ENCODE data around the gene SPR.
A peak's percentile ranks its signal among the peaks of the same experiment; 100 is the strongest.

SPR gene

GRCh38 chr2:72915907-72916742 lies 28.9 kb downstream of the SPR start:
- no peak for TF ChIP-seq CTCF (IDR thresholded peaks at IDR 0.05; ENCODE audit: low read depth, low read length)
- Histone ChIP-seq H3K27me3 (peaks cover 91% of the 10 kb centered on the region), H3K4me3 (ENCODE audit: low read depth, low read length) (no peak overlapping the region), H3K4me1 (no peaks in the 10 kb centered on the region), H3K36me3 (no peaks in the 10 kb centered on the region), H3K9me3 (no peaks in the 10 kb centered on the region)
- peak; percentile 27 for DNase-seq

- Histone ChIP-seq H3K36me3 (no peaks in the 10 kb centered on the region), H3K4me1 (no peaks in the 10 kb centered on the region), H3K27me3 (peaks cover 97% of the 10 kb centered on the region), H3K9me3 (no peaks in the 10 kb centered on the region), H3K4me3 (ENCODE audit: low read depth, low read length) (no peak overlapping the region)
- no peak for DNase-seq
- no peak for TF ChIP-seq CTCF (IDR thresholded peaks at IDR 0.05; ENCODE audit: low read depth, low read length)
Observed at GRCh38 chr2:72916743-72917137, 29.5 kb downstream of the SPR start.

- H3K4me3 ChIP-seq (ENCODE audit: low read depth, low read length) = no peak within 1 kb of the TSS
Observed at GRCh38 chr2:72917138-72917876, 30.1 kb downstream of the SPR start, which contains the start of gene EMX1. Gene EMX1, plus strand, starts transcription at chr2:72917519. Its CDS starts 334 bp downstream, at chr2:72917853.

GRCh38 chr2:72917877-72918553 lies 30.8 kb downstream of the SPR start:
- H3K4me3 ChIP-seq (ENCODE audit: low read depth, low read length) = no peak overlapping the region
- no peaks in the 10 kb centered on the region for H3K4me1 ChIP-seq
- no peak for TF ChIP-seq CTCF (IDR thresholded peaks at IDR 0.05; ENCODE audit: low read depth, low read length)
- no peaks in the 10 kb centered on the region for H3K9me3 ChIP-seq
- peaks cover 100% of the 10 kb centered on the region for H3K27me3 ChIP-seq
- no peaks in the 10 kb centered on the region for H3K36me3 ChIP-seq
- no peak for DNase-seq

More at GRCh38 chr2:72917138-72917876, 30.1 kb downstream of the SPR start, which contains the start of gene EMX1:
- Histone ChIP-seq H3K4me1 (no peaks in the 10 kb centered on the region), H3K9me3 (no peaks in the 10 kb centered on the region), H3K36me3 (no peaks in the 10 kb centered on the region), H3K27me3 (peaks cover 99% of the 10 kb centered on the region)
- TF ChIP-seq CTCF (IDR thresholded peaks at IDR 0.05; ENCODE audit: low read depth, low read length) = no peak
- no peak for DNase-seq

GRCh38 chr2:72919414-72920317 lies 32.5 kb downstream of the SPR start:
- H3K27me3 ChIP-seq = peaks cover 100% of the 10 kb centered on the region

More at GRCh38 chr2:72919414-72920317, 32.5 kb downstream of the SPR start:
- no peaks in the 10 kb centered on the region for H3K4me1 ChIP-seq
- DNase-seq = no peak
- TF ChIP-seq CTCF (IDR thresholded peaks at IDR 0.05; ENCODE audit: low read depth, low read length) = no peak
- no peaks in the 10 kb centered on the region for H3K36me3 ChIP-seq
- H3K9me3 ChIP-seq = no peaks in the 10 kb centered on the region
- no peak overlapping the region for H3K4me3 ChIP-seq (ENCODE audit: low read depth, low read length)
